Measurements from ENCODE around the gene PTCHD4. TPM values are rescaled to one million over a fixed set of nuclear protein-coding genes. Genes with fewer than 3 reads are reported as not detected.

The PTCHD4 gene
- total and polyA plus RNA-seq, 5 donors from 2014 or later = not detected

GRCh38 chr6:48092550-48093217 lies 18.3 kb downstream of the PTCHD4 start:
- H3K9me3 Mint-ChIP-seq = peaks cover 0 to 6% (median 0%) of the 10 kb centered on the region in 7 donors
- Histone ChIP-seq H3K27me3 (ENCODE audit: control insufficient read depth, insufficient read depth, low read length) (no peaks in the 10 kb centered on the region), H3K4me3 (ENCODE audit: low read depth, low read length) (no peak overlapping the region), H3K27ac (ENCODE audit: insufficient read depth, low read length, poor library complexity, severe bottlenecking) (no peak overlapping the region), H3K4me1 (ENCODE audit: control insufficient read depth, insufficient read depth, low read length, poor library complexity, severe bottlenecking) (no peaks in the 10 kb centered on the region), H3K36me3 (ENCODE audit: control insufficient read depth, insufficient read depth, low read length) (no peaks in the 10 kb centered on the region), H3K9me3 (ENCODE audit: control insufficient read depth in 2 of 2, low read length in 2 of 2) (no peaks in the 10 kb centered on the region)
- H3K36me3 Mint-ChIP-seq = no peaks in the 10 kb centered on the region
- no peaks in the 10 kb centered on the region for H3K4me1 Mint-ChIP-seq
- no peaks in the 10 kb centered on the region for H3K27me3 Mint-ChIP-seq
- no peak for DNase-seq
- no peak overlapping the region for H3K4me3 Mint-ChIP-seq
- ATAC-seq (ENCODE audit: low read depth in 2 of 2) = no peak
- H3K27ac Mint-ChIP-seq = no peak overlapping the region

- DNase-seq = no peak
- Mint-ChIP-seq H3K4me3 (no peak overlapping the region), H3K36me3 (no peaks in the 10 kb centered on the region), H3K27me3 (no peaks in the 10 kb centered on the region), H3K4me1 (no peaks in the 10 kb centered on the region), H3K9me3 (peaks cover 0 to 6% (median 0%) of the 10 kb centered on the region in 7 donors), H3K27ac (no peak overlapping the region)
- Histone ChIP-seq H3K27ac (ENCODE audit: insufficient read depth, low read length, poor library complexity, severe bottlenecking) (no peak overlapping the region), H3K9me3 (ENCODE audit: control insufficient read depth in 2 of 2, low read length in 2 of 2) (no peaks in the 10 kb centered on the region), H3K4me3 (ENCODE audit: low read depth, low read length) (no peak overlapping the region), H3K27me3 (ENCODE audit: control insufficient read depth, insufficient read depth, low read length) (no peaks in the 10 kb centered on the region), H3K4me1 (ENCODE audit: control insufficient read depth, insufficient read depth, low read length, poor library complexity, severe bottlenecking) (no peaks in the 10 kb centered on the region), H3K36me3 (ENCODE audit: control insufficient read depth, insufficient read depth, low read length) (no peaks in the 10 kb centered on the region)
- no peak for ATAC-seq (ENCODE audit: low read depth in 2 of 2)
Measured at GRCh38 chr6:48090546-48090945, 20.5 kb downstream of the PTCHD4 start.

- Histone ChIP-seq H3K36me3 (ENCODE audit: control insufficient read depth, insufficient read depth, low read length) (no peaks in the 10 kb centered on the region), H3K4me1 (ENCODE audit: control insufficient read depth, insufficient read depth, low read length, poor library complexity, severe bottlenecking) (no peaks in the 10 kb centered on the region), H3K9me3 (ENCODE audit: control insufficient read depth in 2 of 2, low read length in 2 of 2) (no peaks in the 10 kb centered on the region), H3K4me3 (ENCODE audit: low read depth, low read length) (no peak overlapping the region), H3K27ac (ENCODE audit: insufficient read depth, low read length, poor library complexity, severe bottlenecking) (no peak overlapping the region), H3K27me3 (ENCODE audit: control insufficient read depth, insufficient read depth, low read length) (no peaks in the 10 kb centered on the region)
- Mint-ChIP-seq H3K27me3 (no peaks in the 10 kb centered on the region), H3K4me1 (no peaks in the 10 kb centered on the region), H3K27ac (no peak overlapping the region), H3K4me3 (no peak overlapping the region), H3K36me3 (no peaks in the 10 kb centered on the region), H3K9me3 (peaks cover 0 to 2% (median 0%) of the 10 kb centered on the region in 7 donors)
- ATAC-seq (ENCODE audit: low read depth in 2 of 2) (no peak), DNase-seq (no peak)
Measured at GRCh38 chr6:48087448-48087847, 23.5 kb downstream of the PTCHD4 start.

- ATAC-seq (ENCODE audit: low read depth in 2 of 2) (no peak), DNase-seq (no peak)
- no peak overlapping the region for H3K27ac ChIP-seq (ENCODE audit: insufficient read depth, low read length, poor library complexity, severe bottlenecking)
- H3K27me3 Mint-ChIP-seq = no peaks in the 10 kb centered on the region
- H3K27me3 ChIP-seq (ENCODE audit: control insufficient read depth, insufficient read depth, low read length) = no peaks in the 10 kb centered on the region
- H3K4me3 Mint-ChIP-seq = no peak overlapping the region
- H3K9me3 ChIP-seq (ENCODE audit: control insufficient read depth in 2 of 2, low read length in 2 of 2) = no peaks in the 10 kb centered on the region
- H3K4me1 Mint-ChIP-seq = no peaks in the 10 kb centered on the region
- H3K36me3 Mint-ChIP-seq = no peaks in the 10 kb centered on the region
- no peaks in the 10 kb centered on the region for H3K4me1 ChIP-seq (ENCODE audit: control insufficient read depth, insufficient read depth, low read length, poor library complexity, severe bottlenecking)
- peaks cover 0 to 2% (median 0%) of the 10 kb centered on the region in 7 donors for H3K9me3 Mint-ChIP-seq
- H3K36me3 ChIP-seq (ENCODE audit: control insufficient read depth, insufficient read depth, low read length) = no peaks in the 10 kb centered on the region
- no peak overlapping the region for H3K4me3 ChIP-seq (ENCODE audit: low read depth, low read length)
- no peak overlapping the region for H3K27ac Mint-ChIP-seq
Measured at GRCh38 chr6:48086187-48086586, 24.8 kb downstream of the PTCHD4 start.

- Histone ChIP-seq H3K36me3 (ENCODE audit: control insufficient read depth, insufficient read depth, low read length) (no peaks in the 10 kb centered on the region), H3K9me3 (ENCODE audit: control insufficient read depth in 2 of 2, low read length in 2 of 2) (no peaks in the 10 kb centered on the region), H3K27ac (ENCODE audit: insufficient read depth, low read length, poor library complexity, severe bottlenecking) (no peak overlapping the region), H3K4me1 (ENCODE audit: control insufficient read depth, insufficient read depth, low read length, poor library complexity, severe bottlenecking) (no peaks in the 10 kb centered on the region), H3K27me3 (ENCODE audit: control insufficient read depth, insufficient read depth, low read length) (no peaks in the 10 kb centered on the region), H3K4me3 (ENCODE audit: low read depth, low read length) (no peak overlapping the region)
- H3K4me3 Mint-ChIP-seq = no peak overlapping the region
- ATAC-seq (ENCODE audit: low read depth in 2 of 2) (no peak), DNase-seq (no peak)
- H3K4me1 Mint-ChIP-seq = no peaks in the 10 kb centered on the region
- peaks cover 0 to 3% (median 0%) of the 10 kb centered on the region in 7 donors for H3K9me3 Mint-ChIP-seq
- H3K27ac Mint-ChIP-seq = no peak overlapping the region
- no peaks in the 10 kb centered on the region for H3K36me3 Mint-ChIP-seq
- H3K27me3 Mint-ChIP-seq = no peaks in the 10 kb centered on the region
Measured at GRCh38 chr6:48085131-48085741, 25.8 kb downstream of the PTCHD4 start.

GRCh38 chr6:48084201-48084600 lies 26.8 kb downstream of the PTCHD4 start:
- DNase-seq = no peak
- ATAC-seq (ENCODE audit: low read depth in 2 of 2) = no peak
- Mint-ChIP-seq H3K9me3 (peaks cover 0 to 3% (median 0%) of the 10 kb centered on the region in 7 donors), H3K4me3 (no peak overlapping the region), H3K36me3 (no peaks in the 10 kb centered on the region), H3K4me1 (no peaks in the 10 kb centered on the region), H3K27me3 (no peaks in the 10 kb centered on the region), H3K27ac (no peak overlapping the region)
- Histone ChIP-seq H3K9me3 (ENCODE audit: control insufficient read depth in 2 of 2, low read length in 2 of 2) (no peaks in the 10 kb centered on the region), H3K4me1 (ENCODE audit: control insufficient read depth, insufficient read depth, low read length, poor library complexity, severe bottlenecking) (no peaks in the 10 kb centered on the region), H3K27me3 (ENCODE audit: control insufficient read depth, insufficient read depth, low read length) (no peaks in the 10 kb centered on the region), H3K4me3 (ENCODE audit: low read depth, low read length) (no peak overlapping the region), H3K36me3 (ENCODE audit: control insufficient read depth, insufficient read depth, low read length) (no peaks in the 10 kb centered on the region), H3K27ac (ENCODE audit: insufficient read depth, low read length, poor library complexity, severe bottlenecking) (no peak overlapping the region)

- ATAC-seq (ENCODE audit: low read depth in 2 of 2) (no peak), DNase-seq (no peak)
- H3K4me1 ChIP-seq (ENCODE audit: control insufficient read depth, insufficient read depth, low read length, poor library complexity, severe bottlenecking) = no peaks in the 10 kb centered on the region
- Mint-ChIP-seq H3K9me3 (peaks cover 0 to 7% (median 3%) of the 10 kb centered on the region in 7 donors), H3K27me3 (no peaks in the 10 kb centered on the region), H3K27ac (no peak overlapping the region), H3K4me1 (no peaks in the 10 kb centered on the region), H3K36me3 (no peaks in the 10 kb centered on the region), H3K4me3 (no peak overlapping the region)
- H3K27ac ChIP-seq (ENCODE audit: insufficient read depth, low read length, poor library complexity, severe bottlenecking) = no peak overlapping the region
- no peak overlapping the region for H3K4me3 ChIP-seq (ENCODE audit: low read depth, low read length)
- H3K9me3 ChIP-seq (ENCODE audit: control insufficient read depth in 2 of 2, low read length in 2 of 2) = no peaks in the 10 kb centered on the region
- H3K36me3 ChIP-seq (ENCODE audit: control insufficient read depth, insufficient read depth, low read length) = no peaks in the 10 kb centered on the region
- H3K27me3 ChIP-seq (ENCODE audit: control insufficient read depth, insufficient read depth, low read length) = no peaks in the 10 kb centered on the region
Measured at GRCh38 chr6:48080227-48081009, 30.6 kb downstream of the PTCHD4 start.
